HG02885 (cell line): ENCODE measurements around the gene DRD2.

Source experiments
- ATAC-seq: cut with Tn5 transposase; IDR thresholded peaks from one replicate; pipeline ENCODE4 v1.9.1; 2021; ENCODE audit warnings: mild to moderate bottlenecking; ENCODE audit not compliant: unreplicated experiment, poor library complexity

The DRD2 gene

GRCh38 chr11:113407163-113407562 is 68.0 kb downstream of the DRD2 start:
- no peak for ATAC-seq

GRCh38 chr11:113405724-113406478 is 69.3 kb downstream of the DRD2 start:
- no peak for ATAC-seq

- ATAC-seq = no peak
These were observed 70.3 kb downstream of the DRD2 start for GRCh38 chr11:113404859-113405430.

GRCh38 chr11:113401718-113402117 is 73.5 kb downstream of the DRD2 start:
- no peak for ATAC-seq

- no peak for ATAC-seq
These were observed 74.5 kb downstream of the DRD2 start for GRCh38 chr11:113400631-113401230.

GRCh38 chr11:113398669-113399430 is 76.3 kb downstream of the DRD2 start:
- ATAC-seq = no peak

- no peak for ATAC-seq
These were observed 77.4 kb downstream of the DRD2 start for GRCh38 chr11:113397821-113398220.

GRCh38 chr11:113397212-113397611 is 78.0 kb downstream of the DRD2 start:
- ATAC-seq = no peak

GRCh38 chr11:113396690-113397089 is 78.5 kb downstream of the DRD2 start:
- no peak for ATAC-seq

- ATAC-seq = no peak
These were observed 79.3 kb downstream of the DRD2 start for GRCh38 chr11:113395782-113396336.

- no peak for ATAC-seq
These were observed 80.3 kb downstream of the DRD2 start for GRCh38 chr11:113394919-113395318.

- no peak for ATAC-seq
These were observed 81.7 kb downstream of the DRD2 start for GRCh38 chr11:113393501-113393985.

- ATAC-seq = no peak
These were observed 82.8 kb downstream of the DRD2 start for GRCh38 chr11:113392236-113392921.

- no peak for ATAC-seq
These were observed 85.9 kb downstream of the DRD2 start for GRCh38 chr11:113389272-113389671.

GRCh38 chr11:113387605-113388211 is 87.5 kb downstream of the DRD2 start, which contains the start of gene ANKK1:
ANKK1 (plus strand) TSS chr11:113387779; CDS start chr11:113387885, 106 bp downstream.
- no peak for ATAC-seq

GRCh38 chr11:113386866-113387265 is 88.3 kb downstream of the DRD2 start:
- no peak for ATAC-seq

GRCh38 chr11:113385749-113386148 is 89.4 kb downstream of the DRD2 start:
- ATAC-seq = no peak

- no peak for ATAC-seq
These were observed 90.6 kb downstream of the DRD2 start for GRCh38 chr11:113384551-113384950.

GRCh38 chr11:113382121-113382520 is 93.1 kb downstream of the DRD2 start:
- no peak for ATAC-seq
